HL-60/S4 (cell line): Measurements from ENCODE around the gene FAHD2A.
"Not testable (repeated sequence)": the region's sequence is repeated elsewhere in the genome, so short reads cannot be mapped to it uniquely, and the experiment has no call there.

ENCODE experiments used
- in situ Hi-C: fragments of 300-500 bp; cut with MboI; formaldehyde crosslinking; loops from 2 replicates; pipeline ENCODE4 v1.14.3; 2022; ENCODE audit warnings: low sequenced_read_pairs

FAHD2A gene

DNA sequence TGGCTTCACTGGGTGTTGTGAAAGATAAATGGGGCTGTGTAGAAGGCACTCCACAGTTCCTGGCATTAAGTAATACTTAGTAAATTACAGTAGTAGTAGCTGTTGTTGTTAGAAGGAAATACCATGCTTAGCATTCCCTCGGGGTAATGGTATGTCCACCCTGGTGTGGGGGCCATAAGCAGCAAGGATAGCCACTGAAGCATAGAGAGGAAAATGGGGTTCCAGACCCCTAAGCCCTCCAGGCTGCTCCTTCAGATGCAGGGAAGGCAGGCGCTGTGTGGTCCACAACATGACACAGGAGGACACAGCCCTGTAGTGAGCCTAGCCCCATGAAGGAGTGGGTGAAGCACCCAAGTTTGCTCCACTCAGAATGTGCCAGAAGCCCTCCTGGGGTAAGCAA, 31.5 kb downstream of the FAHD2A start:
- in situ Hi-C loops: not testable (repeated sequence)

DNA sequence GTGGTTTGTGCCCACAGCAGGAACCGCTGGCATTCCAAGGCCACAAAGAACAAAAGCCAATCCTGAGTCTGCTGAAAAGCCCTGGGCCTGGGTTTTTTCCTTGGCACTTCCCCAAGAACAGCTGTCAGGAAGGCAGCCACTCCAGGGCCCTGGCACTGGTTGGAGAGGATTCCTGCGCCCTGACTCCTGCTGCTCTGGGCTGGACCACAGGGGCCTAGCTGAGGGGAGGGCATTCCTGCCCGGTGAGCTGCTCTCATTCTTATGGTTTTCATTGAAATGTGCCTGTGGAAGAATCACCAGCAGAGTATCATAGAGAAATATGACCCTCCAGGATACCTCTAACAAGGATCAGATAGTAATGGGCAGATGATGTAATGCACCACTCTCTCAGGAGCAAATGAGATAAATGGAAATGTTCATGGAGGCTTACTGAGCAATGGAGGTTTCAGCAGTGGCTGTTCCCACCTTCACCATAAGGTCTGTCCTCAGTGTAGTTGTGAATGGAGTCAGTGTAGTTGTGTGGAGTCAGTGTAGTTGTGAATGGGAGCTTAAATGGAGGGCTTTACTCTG, 32.1 kb downstream of the FAHD2A start:
- in situ Hi-C loops: not testable (repeated sequence)

DNA sequence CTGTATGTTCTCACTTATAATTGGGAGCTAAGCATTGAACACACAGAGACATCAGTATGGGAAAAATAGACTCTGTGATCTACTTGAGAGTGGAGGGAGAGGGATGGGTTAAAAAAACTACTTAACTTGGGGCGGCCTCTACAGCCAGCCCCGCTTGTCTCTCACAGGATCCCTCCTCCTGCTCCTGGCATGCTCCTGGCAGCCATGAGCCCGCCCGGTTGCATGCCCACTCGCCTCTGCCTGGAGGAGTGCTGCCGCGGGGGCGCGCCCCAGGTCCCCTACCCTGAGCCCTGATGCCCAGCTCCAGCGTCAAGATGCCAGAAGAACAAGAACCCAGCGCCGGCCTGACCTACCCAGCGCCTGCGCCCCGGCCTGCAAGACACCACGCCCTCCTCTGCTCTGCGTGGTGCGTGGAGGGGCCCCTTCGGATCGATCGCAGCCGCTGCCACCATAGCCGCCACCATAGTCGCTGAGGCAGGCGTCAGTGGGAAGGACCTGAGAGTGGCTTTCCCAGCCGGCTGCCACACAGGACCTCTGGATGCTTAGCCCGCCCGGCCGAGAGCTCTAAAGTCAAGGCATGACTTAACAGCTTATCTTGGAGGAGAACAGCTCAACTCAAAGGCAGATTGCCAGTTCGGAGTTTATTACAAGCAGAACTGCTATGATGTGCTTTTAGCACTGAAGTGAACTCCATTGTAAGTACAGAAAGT, 32.8 kb downstream of the FAHD2A start:
- in situ Hi-C loops: not testable (repeated sequence)

DNA sequence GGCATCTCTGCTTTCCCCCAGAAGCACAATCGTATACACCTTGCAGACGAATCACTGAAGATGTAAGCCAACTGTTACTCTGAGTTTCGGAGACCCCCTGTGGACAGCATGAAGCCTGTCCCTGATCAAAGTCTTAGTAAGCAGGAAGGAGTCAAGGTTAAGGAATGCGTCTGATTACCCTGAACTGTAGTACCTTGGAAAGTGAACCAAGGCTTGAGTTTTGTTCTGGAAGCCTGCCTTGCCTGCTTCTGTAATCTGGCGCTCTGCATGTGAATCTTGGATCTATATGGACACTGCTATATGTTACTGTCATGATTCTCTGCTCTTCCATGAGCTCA, 33.3 kb downstream of the FAHD2A start:
- in situ Hi-C loops: not testable (repeated sequence)

DNA sequence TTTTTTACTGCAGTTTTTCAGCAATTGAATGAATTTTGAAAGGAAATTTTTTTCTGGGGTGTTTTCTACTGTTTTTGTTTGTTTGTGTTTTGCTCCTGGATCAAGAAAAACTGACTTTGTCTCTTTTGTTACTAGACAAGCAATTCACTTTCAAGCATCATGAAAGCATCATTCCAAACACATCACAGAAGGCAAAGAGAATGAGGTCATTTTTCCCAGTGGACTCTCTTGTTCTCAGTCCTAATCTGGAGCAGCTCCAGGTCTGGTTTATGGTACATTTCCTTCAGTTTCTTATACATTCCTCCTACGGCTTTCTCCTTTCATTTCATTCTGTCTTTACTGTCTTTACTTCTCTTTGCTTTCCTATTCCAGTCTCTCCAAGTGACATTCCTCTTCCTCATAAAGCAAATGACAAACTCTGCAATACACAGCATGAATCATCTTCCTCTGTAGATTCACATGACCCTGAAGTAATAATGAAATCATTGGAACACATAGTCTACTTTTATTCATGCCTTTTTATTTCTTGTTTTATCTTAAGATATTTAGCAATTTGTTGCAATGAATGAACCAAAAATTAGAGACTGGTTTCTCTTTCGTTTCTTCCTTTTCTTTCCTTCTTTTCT, 40.1 kb downstream of the FAHD2A start:
- in situ Hi-C loops: not testable (repeated sequence)

DNA sequence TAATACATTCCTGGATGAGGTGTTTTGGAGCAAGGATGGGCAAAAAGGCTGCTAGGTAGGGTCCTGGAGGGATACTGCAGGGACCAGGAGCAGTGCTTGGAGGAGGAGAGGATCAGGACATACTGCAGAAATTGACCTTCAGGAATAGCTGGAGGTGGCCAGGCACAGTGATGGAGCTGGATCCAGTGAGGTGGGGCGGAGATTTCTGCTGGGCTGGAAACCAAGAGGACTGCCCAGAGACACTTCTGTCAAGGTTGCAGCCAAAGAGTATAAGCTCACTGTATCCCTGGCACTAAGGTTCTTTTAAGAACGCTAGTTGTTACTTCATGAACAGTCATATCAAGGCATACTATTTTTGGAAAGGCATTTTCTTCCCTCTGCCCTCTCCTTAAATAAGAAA, 42.8 kb downstream of the FAHD2A start:
- in situ Hi-C loops: not testable (repeated sequence)

DNA sequence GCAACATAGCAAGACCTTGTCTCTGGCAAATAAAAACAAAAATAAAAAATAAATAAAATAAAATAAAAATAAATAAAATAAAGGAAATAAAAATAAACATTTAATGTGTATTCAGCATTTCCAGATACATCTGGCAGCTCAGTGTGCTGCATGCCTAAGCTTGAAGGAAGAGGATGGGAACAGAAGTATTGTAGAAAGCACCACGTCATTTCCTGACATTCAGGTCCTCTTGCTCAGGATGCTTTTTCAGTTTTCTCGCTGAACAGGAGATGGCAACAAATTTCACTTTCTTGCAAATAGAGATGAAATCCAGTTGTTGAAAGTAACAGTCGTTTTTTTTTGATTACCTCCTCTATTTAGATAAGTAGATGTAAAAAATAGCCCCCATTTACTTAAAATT, 60.8 kb downstream of the FAHD2A start:
- in situ Hi-C loops: not testable (repeated sequence)
